MV-4-11 (cell line): Measurements from ENCODE around the gene ZNF85.
"Not testable (repeated sequence)": the region's sequence is repeated elsewhere in the genome, so short reads cannot be mapped to it uniquely, and the experiment has no call there.

Source experiments
- DNase-seq: peaks from one replicate; lab custom pipeline; 2025; lab: John Stamatoyannopoulos, UW

The ZNF85 gene

GRCh38 chr19:20923077-20923871 lies at the start of gene ZNF85:
Gene ZNF85 (plus strand): TSS chr19:20923251. CDS start chr19:20923401, 150 bp downstream.
- DNase-seq, result peak; percentile 96

- no peak for DNase-seq
Observed at GRCh38 chr19:20879501-20879900, 43.5 kb upstream of the ZNF85 start.

- DNase-seq, result no peak
Observed at GRCh38 chr19:20912973-20913372, 10.1 kb upstream of the ZNF85 start.

GRCh38 chr19:20925481-20925880 lies 2.4 kb downstream of the ZNF85 start:
- no peak for DNase-seq

GRCh38 chr19:20926796-20927195 lies 3.7 kb downstream of the ZNF85 start:
- no peak for DNase-seq

GRCh38 chr19:20928371-20928770 lies 5.3 kb downstream of the ZNF85 start:
- DNase-seq, result no peak

- DNase-seq, result not testable (repeated sequence)
Observed at GRCh38 chr19:20936322-20936947, 13.4 kb downstream of the ZNF85 start.

GRCh38 chr19:20952561-20953095 lies 29.6 kb downstream of the ZNF85 start:
- not testable (repeated sequence) for DNase-seq

- no peak for DNase-seq
Observed at GRCh38 chr19:20964798-20965197, 41.7 kb downstream of the ZNF85 start.

GRCh38 chr19:20968092-20968491 lies 45.0 kb downstream of the ZNF85 start:
- DNase-seq, result no peak

- no peak for DNase-seq
Observed at GRCh38 chr19:20969498-20969897, 46.4 kb downstream of the ZNF85 start.

GRCh38 chr19:20969898-20970297 lies 46.8 kb downstream of the ZNF85 start:
- DNase-seq, result no peak

- not testable (repeated sequence) for DNase-seq
Observed at GRCh38 chr19:20992788-20993187, 69.7 kb downstream of the ZNF85 start.

GRCh38 chr19:20999731-21000352 lies 76.8 kb downstream of the ZNF85 start:
- DNase-seq, result no peak
